Stimulated activated naive CD8-positive, alpha-beta T cell treated with anti-CD3 and anti-CD28 coated beads, Interleukin-15, Interleukin-2, amounts not matched to agents 100 U/mL and 50 U/mL, for 24 hours (primary cell): ENCODE results near the gene SYNDIG1.
A peak's percentile ranks its signal among the peaks of the same experiment; 100 is the strongest.

Source experiments
- ATAC-seq: fragments of 150-1000 bp; cut with Tn5 transposase; one replicate; pipeline ENCODE4 v1.10.0; 2021
- DNase-seq: peaks from one replicate; pipeline ENCODE4 v3.0.0; 2021

The SYNDIG1 gene

GRCh38 chr20:24469116-24469893 lies at the start of gene SYNDIG1:
Gene SYNDIG1 (plus strand): TSS chr20:24469629. CDS start chr20:24543098, 73,469 bp downstream.
- ATAC-seq (peak; percentile 25), DNase-seq (peak; percentile 5)

- DNase-seq (no peak), ATAC-seq (no peak)
These were observed 49.6 kb upstream of the SYNDIG1 start for GRCh38 chr20:24419786-24420185.

- DNase-seq, result no peak
These were observed 48.9 kb upstream of the SYNDIG1 start for GRCh38 chr20:24420567-24420966.

GRCh38 chr20:24421071-24421470 lies 48.4 kb upstream of the SYNDIG1 start:
- no peak for DNase-seq
- ATAC-seq, result no peak

More at GRCh38 chr20:24420567-24420966, 48.9 kb upstream of the SYNDIG1 start:
- no peak for ATAC-seq

GRCh38 chr20:24422091-24422760 lies 47.2 kb upstream of the SYNDIG1 start:
- ATAC-seq, result no peak
- no peak for DNase-seq

- DNase-seq (no peak), ATAC-seq (no peak)
These were observed 45.8 kb upstream of the SYNDIG1 start for GRCh38 chr20:24423390-24424313.

GRCh38 chr20:24425523-24426135 lies 43.8 kb upstream of the SYNDIG1 start:
- DNase-seq (no peak), ATAC-seq (no peak)

GRCh38 chr20:24431279-24432045 lies 38.0 kb upstream of the SYNDIG1 start:
- no peak for DNase-seq
- ATAC-seq, result no peak

- DNase-seq (no peak), ATAC-seq (no peak)
These were observed 37.4 kb upstream of the SYNDIG1 start for GRCh38 chr20:24432046-24432442.

GRCh38 chr20:24436160-24436559 lies 33.3 kb upstream of the SYNDIG1 start:
- DNase-seq, result no peak
- no peak for ATAC-seq

GRCh38 chr20:24437196-24438082 lies 32.0 kb upstream of the SYNDIG1 start:
- ATAC-seq (no peak), DNase-seq (no peak)

- ATAC-seq, result no peak
- no peak for DNase-seq
These were observed 31.1 kb upstream of the SYNDIG1 start for GRCh38 chr20:24438331-24438730.

- DNase-seq (no peak), ATAC-seq (no peak)
These were observed 29.6 kb upstream of the SYNDIG1 start for GRCh38 chr20:24439737-24440387.

GRCh38 chr20:24441661-24442060 lies 27.8 kb upstream of the SYNDIG1 start:
- DNase-seq (no peak), ATAC-seq (no peak)

GRCh38 chr20:24442909-24443308 lies 26.5 kb upstream of the SYNDIG1 start:
- DNase-seq, result no peak
- no peak for ATAC-seq

- DNase-seq (no peak), ATAC-seq (no peak)
These were observed 26.0 kb upstream of the SYNDIG1 start for GRCh38 chr20:24443436-24443835.

- DNase-seq (no peak), ATAC-seq (no peak)
These were observed 24.8 kb upstream of the SYNDIG1 start for GRCh38 chr20:24444526-24445190.

- ATAC-seq, result no peak
- no peak for DNase-seq
These were observed 23.8 kb upstream of the SYNDIG1 start for GRCh38 chr20:24445510-24446170.

GRCh38 chr20:24446811-24447210 lies 22.6 kb upstream of the SYNDIG1 start:
- ATAC-seq, result no peak

More at GRCh38 chr20:24446811-24447210, 22.6 kb upstream of the SYNDIG1 start:
- no peak for DNase-seq
